ENCODE results near the gene TPO. TPM values are rescaled to one million over a fixed set of nuclear protein-coding genes. Genes with fewer than 3 reads are reported as not detected.

The TPO gene
- total RNA-seq, 1 donor: not detected

DNA sequence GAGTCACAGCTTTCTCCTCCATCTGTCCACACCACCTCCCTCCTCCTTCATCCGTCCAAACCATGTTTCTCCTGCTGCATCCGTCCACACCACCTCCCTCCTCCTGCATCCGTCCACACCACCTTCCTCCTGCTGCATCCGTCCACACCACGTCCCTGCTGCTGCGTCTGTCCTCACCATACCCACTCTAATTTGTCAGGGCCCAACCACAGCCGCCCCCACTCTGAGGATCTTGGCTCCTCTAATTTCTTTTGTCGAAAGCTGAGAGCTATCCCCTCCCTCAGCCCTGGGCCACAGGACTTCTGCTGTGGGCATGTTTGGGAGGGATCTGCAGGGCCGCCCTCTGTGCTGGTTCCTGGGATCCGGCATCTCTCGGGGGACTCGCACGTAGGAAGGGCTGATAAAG lies 67.4 kb downstream of the TPO start:
- H3K4me3 ChIP-seq (ENCODE audit: low read depth, low read length): no peak overlapping the region
- TF ChIP-seq, protein P1, sequence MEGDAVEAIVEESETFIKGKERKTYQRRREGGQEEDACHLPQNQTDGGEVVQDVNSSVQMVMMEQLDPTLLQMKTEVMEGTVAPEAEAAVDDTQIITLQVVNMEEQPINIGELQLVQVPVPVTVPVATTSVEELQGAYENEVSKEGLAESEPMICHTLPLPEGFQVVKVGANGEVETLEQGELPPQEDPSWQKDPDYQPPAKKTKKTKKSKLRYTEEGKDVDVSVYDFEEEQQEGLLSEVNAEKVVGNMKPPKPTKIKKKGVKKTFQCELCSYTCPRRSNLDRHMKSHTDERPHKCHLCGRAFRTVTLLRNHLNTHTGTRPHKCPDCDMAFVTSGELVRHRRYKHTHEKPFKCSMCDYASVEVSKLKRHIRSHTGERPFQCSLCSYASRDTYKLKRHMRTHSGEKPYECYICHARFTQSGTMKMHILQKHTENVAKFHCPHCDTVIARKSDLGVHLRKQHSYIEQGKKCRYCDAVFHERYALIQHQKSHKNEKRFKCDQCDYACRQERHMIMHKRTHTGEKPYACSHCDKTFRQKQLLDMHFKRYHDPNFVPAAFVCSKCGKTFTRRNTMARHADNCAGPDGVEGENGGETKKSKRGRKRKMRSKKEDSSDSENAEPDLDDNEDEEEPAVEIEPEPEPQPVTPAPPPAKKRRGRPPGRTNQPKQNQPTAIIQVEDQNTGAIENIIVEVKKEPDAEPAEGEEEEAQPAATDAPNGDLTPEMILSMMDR (IDR thresholded peaks at IDR 0.05; ENCODE audit: insufficient read depth, low read depth, low read length): no peak
- DNase-seq (ENCODE audit: low read depth): no peak

- DNase-seq (ENCODE audit: low read depth): no peak
- H3K4me3 ChIP-seq (ENCODE audit: low read depth, low read length): no peak overlapping the region
- TF ChIP-seq, protein P1 (IDR thresholded peaks at IDR 0.05; ENCODE audit: insufficient read depth, low read depth, low read length): no peak
Observed at GRCh38 chr2:1481406-1482252, 68.4 kb downstream of the TPO start.

- no peak for DNase-seq (ENCODE audit: low read depth)
- TF ChIP-seq, protein P1 (IDR thresholded peaks at IDR 0.05; ENCODE audit: insufficient read depth, low read depth, low read length): no peak
- H3K4me3 ChIP-seq (ENCODE audit: low read depth, low read length): no peak overlapping the region
Observed at GRCh38 chr2:1482253-1482675, 69.0 kb downstream of the TPO start.

DNA sequence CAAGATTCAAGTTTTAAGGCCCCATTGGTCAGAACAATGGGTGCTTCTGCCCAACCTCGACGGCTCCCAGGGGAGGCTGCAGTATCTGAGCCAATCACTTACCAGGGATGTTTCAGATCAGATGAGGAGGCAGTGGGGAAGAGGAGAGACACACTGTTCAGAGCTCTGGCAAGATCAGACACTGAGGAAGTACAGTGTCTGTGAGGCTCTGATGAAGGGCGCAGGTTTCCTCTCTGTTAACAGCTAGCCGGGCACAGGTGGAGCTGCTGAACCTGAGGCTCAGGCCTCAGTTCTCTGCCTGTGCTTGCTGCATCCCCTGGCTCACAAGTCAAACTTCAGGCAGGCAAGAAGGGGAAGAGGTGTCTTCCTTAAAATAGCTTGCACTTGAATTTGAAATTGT lies 69.7 kb downstream of the TPO start:
- DNase-seq (ENCODE audit: low read depth): no peak
- H3K4me3 ChIP-seq (ENCODE audit: low read depth, low read length): no peak overlapping the region
- TF ChIP-seq, protein P1 (IDR thresholded peaks at IDR 0.05; ENCODE audit: insufficient read depth, low read depth, low read length): no peak

DNA sequence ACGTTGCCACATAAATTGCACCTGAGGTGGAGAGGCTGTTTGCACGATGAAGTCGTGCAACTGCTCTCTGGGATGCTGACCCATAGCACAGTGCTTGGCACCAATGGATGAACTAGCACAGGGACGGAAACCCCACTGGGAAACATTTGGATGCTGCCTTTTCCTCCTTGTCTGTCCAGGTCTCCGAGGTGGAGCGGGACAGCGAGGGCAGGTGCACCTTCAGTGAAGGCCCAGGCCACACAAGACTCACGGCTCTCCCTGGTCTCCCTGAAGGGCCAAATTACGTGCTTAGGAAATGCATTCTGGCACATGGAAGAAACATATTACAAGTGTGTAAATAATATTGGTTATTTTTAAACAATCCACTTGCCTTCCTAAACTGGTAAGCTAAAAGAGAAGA lies 70.3 kb downstream of the TPO start:
- TF ChIP-seq, protein P1 (IDR thresholded peaks at IDR 0.05; ENCODE audit: insufficient read depth, low read depth, low read length): no peak
- DNase-seq (ENCODE audit: low read depth): no peak
- H3K4me3 ChIP-seq (ENCODE audit: low read depth, low read length): no peak overlapping the region

DNA sequence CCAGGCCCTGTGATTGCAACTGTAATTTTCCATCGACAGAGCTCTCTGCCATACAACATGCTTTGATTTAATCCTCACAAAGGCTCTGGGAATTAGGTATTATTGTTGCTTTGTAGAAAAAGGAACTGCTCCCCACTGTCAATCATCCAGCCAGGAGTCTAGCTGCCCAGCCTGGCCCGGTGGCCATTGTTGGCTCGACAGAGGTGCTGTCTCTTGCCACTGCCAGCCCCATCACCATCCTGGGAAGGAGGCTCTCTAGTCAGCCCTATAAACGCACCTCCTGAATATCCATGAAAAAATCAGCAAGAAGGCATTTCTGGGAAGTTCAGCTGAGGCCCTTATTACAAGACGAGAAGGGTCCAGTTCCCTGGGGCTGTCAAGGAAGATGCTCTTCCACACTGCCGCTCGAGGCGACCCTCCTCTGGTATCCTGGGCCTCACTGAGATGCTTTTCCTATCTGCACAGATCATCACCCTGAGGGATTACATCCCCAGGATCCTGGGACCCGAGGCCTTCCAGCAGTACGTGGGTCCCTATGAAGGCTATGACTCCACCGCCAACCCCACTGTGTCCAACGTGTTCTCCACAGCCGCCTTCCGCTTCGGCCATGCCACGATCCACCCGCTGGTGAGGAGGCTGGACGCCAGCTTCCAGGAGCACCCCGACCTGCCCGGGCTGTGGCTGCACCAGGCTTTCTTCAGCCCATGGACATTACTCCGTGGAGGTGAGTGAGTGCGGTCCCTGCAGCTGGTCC lies 71.0 kb downstream of the TPO start:
- DNase-seq (ENCODE audit: low read depth): no peak
- no peak overlapping the region for H3K4me3 ChIP-seq (ENCODE audit: low read depth, low read length)
- TF ChIP-seq, protein P1 (IDR thresholded peaks at IDR 0.05; ENCODE audit: insufficient read depth, low read depth, low read length): no peak
